DOHH2 (cell line): Measurements from ENCODE around the gene AZIN2.
A peak's percentile ranks its signal among the peaks of the same experiment; 100 is the strongest.

Experiments used
- H3F3A ChIP-seq: fragments of 200-600 bp; sonication (generic), shearing (Covaris generic); 2 replicates; pipeline ENCODE4 v1.6.0; 2016; ENCODE audit warnings: antibody characterized with exemption, mild to moderate bottlenecking; ENCODE audit not compliant: control insufficient read depth, insufficient read depth
- H3K27ac ChIP-seq: fragments of 200-600 bp; sonication (generic); 2 replicates; pipeline ENCODE4 v1.5.1; 2014; ENCODE audit warnings: low read depth, mild to moderate bottlenecking, low read length, moderate library complexity
- H3K27me3 ChIP-seq: fragments of 200-600 bp; sonication (generic); 2 replicates; pipeline ENCODE4 v1.6.1; 2014; ENCODE audit warnings: mild to moderate bottlenecking, low read length, mixed read lengths; ENCODE audit not compliant: control insufficient read depth
- H3K36me3 ChIP-seq: fragments of 200-600 bp; sonication (generic); 2 replicates; pipeline ENCODE4 v1.6.1; 2014; ENCODE audit warnings: mild to moderate bottlenecking, low read length, moderate library complexity, mixed read lengths; ENCODE audit not compliant: control insufficient read depth
- H3K4me1 ChIP-seq: fragments of 200-600 bp; sonication (generic); 2 replicates; pipeline ENCODE4 v1.6.1; 2014; ENCODE audit warnings: mild to moderate bottlenecking, low read length, mixed read lengths; ENCODE audit not compliant: control insufficient read depth
- H3K4me2 ChIP-seq: fragments of 200-600 bp; sonication (generic); 2 replicates; pipeline ENCODE4 v1.6.0; 2014; ENCODE audit warnings: mild to moderate bottlenecking, low read length, moderate library complexity
- H3K4me3 ChIP-seq: fragments of 200-600 bp; sonication (generic); 2 replicates; pipeline ENCODE4 v1.5.1; 2014; ENCODE audit warnings: mild to moderate bottlenecking, low read length, mixed read lengths
- H3K79me2 ChIP-seq: fragments of 200-600 bp; sonication (generic); 2 replicates; pipeline ENCODE4 v1.6.1; 2014; ENCODE audit warnings: mild to moderate bottlenecking, low read length, mixed read lengths; ENCODE audit not compliant: control insufficient read depth
- H3K9me2 ChIP-seq: fragments of 200-600 bp; sonication (generic); replicated peaks from 2 replicates; pipeline ENCODE4 v1.6.1; 2014; ENCODE audit warnings: mild to moderate bottlenecking, low read length, mixed read lengths; ENCODE audit not compliant: control insufficient read depth
- H3K9me3 ChIP-seq: fragments of 200-600 bp; sonication (generic); 2 replicates; pipeline ENCODE4 v1.6.1; 2014; ENCODE audit warnings: antibody characterized with exemption, low read length, mixed read lengths; ENCODE audit not compliant: control insufficient read depth, insufficient read depth
- H4K20me1 ChIP-seq: fragments of 200-600 bp; sonication (generic); 2 replicates; pipeline ENCODE4 v1.6.0; 2014; ENCODE audit warnings: low read depth, mild to moderate bottlenecking, antibody characterized with exemption, low read length, moderate library complexity; ENCODE audit not compliant: control insufficient read depth, insufficient read depth
- CTCF ChIP-seq: fragments of 200-600 bp; sonication (generic); IDR thresholded peaks from one replicate; pipeline ENCODE4 v1.5.1; 2014; ENCODE audit warnings: antibody characterized with exemption, mild to moderate bottlenecking, low read depth, low read length; ENCODE audit not compliant: poor library complexity, severe bottlenecking
- EZH2phosphoT487 ChIP-seq: fragments of 200-600 bp; sonication (generic); IDR thresholded peaks from 2 replicates; pipeline ENCODE4 v1.6.1; 2017; ENCODE audit warnings: borderline replicate concordance, mild to moderate bottlenecking, antibody characterized with exemption, low read length, moderate library complexity, mixed read lengths

The AZIN2 gene

GRCh38 chr1:33078030-33078591 is 2.8 kb upstream of the AZIN2 start:
- no peak overlapping the region for H3K4me3 ChIP-seq
- H4K20me1 ChIP-seq = no peaks in the 10 kb centered on the region
- no peaks in the 10 kb centered on the region for H3K9me3 ChIP-seq
- H3K4me1 ChIP-seq = peaks cover 15% of the 10 kb centered on the region
- H3K9me2 ChIP-seq = no peaks in the 10 kb centered on the region
- H3K4me2 ChIP-seq = no peak overlapping the region
- no peaks in the 10 kb centered on the region for H3F3A ChIP-seq
- no peak overlapping the region for H3K27ac ChIP-seq
- H3K79me2 ChIP-seq = no peaks in the 10 kb centered on the region
- peaks cover 19% of the 10 kb centered on the region for H3K27me3 ChIP-seq
- no peaks in the 10 kb centered on the region for H3K36me3 ChIP-seq
- TF ChIP-seq CTCF (no peak), EZH2phosphoT487 (no peak)

- Histone ChIP-seq H3K4me1 (peaks cover 15% of the 10 kb centered on the region), H3K79me2 (no peaks in the 10 kb centered on the region), H3K27me3 (peaks cover 29% of the 10 kb centered on the region), H3K36me3 (no peaks in the 10 kb centered on the region), H4K20me1 (no peaks in the 10 kb centered on the region), H3K9me3 (no peaks in the 10 kb centered on the region), H3K27ac (no peak overlapping the region), H3K9me2 (no peaks in the 10 kb centered on the region), H3K4me3 (peak overlapping the region; percentile 79), H3K4me2 (peak overlapping the region; percentile 86), H3F3A (no peaks in the 10 kb centered on the region)
- TF ChIP-seq CTCF (no peak), EZH2phosphoT487 (no peak)
Measured at GRCh38 chr1:33080373-33080772, 580 bp upstream of the AZIN2 start.

- Histone ChIP-seq H3F3A (no peaks in the 10 kb centered on the region), H3K27me3 (peaks cover 32% of the 10 kb centered on the region), H3K4me3 (peak overlapping the region; percentile 79)
Measured at GRCh38 chr1:33081554-33082305, 777 bp downstream of the AZIN2 start.

More at GRCh38 chr1:33081554-33082305, 777 bp downstream of the AZIN2 start:
- no peak for TF ChIP-seq EZH2phosphoT487
- no peak for TF ChIP-seq CTCF
- Histone ChIP-seq H3K27ac (no peak overlapping the region), H3K4me1 (peaks cover 19% of the 10 kb centered on the region), H3K9me3 (no peaks in the 10 kb centered on the region), H3K79me2 (no peaks in the 10 kb centered on the region), H4K20me1 (no peaks in the 10 kb centered on the region), H3K9me2 (no peaks in the 10 kb centered on the region), H3K4me2 (peak overlapping the region; percentile 86), H3K36me3 (no peaks in the 10 kb centered on the region)
